CD4-positive, alpha-beta T cell (primary cell): Measurements from ENCODE around the gene ZNF521. TPM values are rescaled to one million over a fixed set of nuclear protein-coding genes. Genes with fewer than 3 reads are reported as not detected.

ENCODE experiments used
- ATAC-seq: fragments of 200-7000 bp; cut with Tn5 transposase; one replicate; pipeline ENCODE4 v1.10.0; 2022; ENCODE audit warnings: mild to moderate bottlenecking; ENCODE audit not compliant: poor library complexity
- CTCF ChIA-PET: fragments of 350-600 bp; sonication (Branson Sonifier 250); formaldehyde crosslinking; loops from one replicate; lab custom pipeline; 2021; ENCODE audit warnings: antibody characterized with exemption, inconsistent platforms; lab: Charles Lee
- POLR2A ChIA-PET: fragments of 350-600 bp; sonication (Branson Sonifier 250); formaldehyde crosslinking; loops from one replicate; lab custom pipeline; 2021; ENCODE audit warnings: antibody characterized with exemption, inconsistent platforms; lab: Charles Lee
- DNase-seq, 14 experiments: peaks; one replicate each; pipeline ENCODE4 v3.0.0-alpha.2; 2013 to 2020; ENCODE audit warnings: mixed read lengths in 2 of 14
- H3K27ac ChIP-seq, 2 donors: one replicate each; pipeline versions ENCODE4 v1.5.1 to v1.7.0; 2013; ENCODE audit warnings: low read length in 2 of 2, low read depth in 1 of 2, mild to moderate bottlenecking in 1 of 2
- H3K27me3 ChIP-seq, 2 experiments: 1 replicate in 1 of 2; 2 replicates in 1 of 2; pipeline versions ENCODE4 v1.6.1 to v1.7.0; 2013; ENCODE audit warnings: low read length in 2 of 2, control low read depth in 1 of 2, mild to moderate bottlenecking in 1 of 2, moderate library complexity in 1 of 2; ENCODE audit not compliant: insufficient read depth in 2 of 2, control insufficient read depth in 1 of 2
- H3K36me3 ChIP-seq: one replicate; pipeline ENCODE4 v1.6.1; 2013; ENCODE audit warnings: low read length, control low read depth; ENCODE audit not compliant: insufficient read depth
- H3K4me1 ChIP-seq: one replicate; pipeline ENCODE4 v1.6.1; 2013; ENCODE audit warnings: low read length, control low read depth; ENCODE audit not compliant: insufficient read depth
- H3K4me3 ChIP-seq: one replicate; pipeline ENCODE4 v1.5.1; 2013; ENCODE audit warnings: mild to moderate bottlenecking, low read length, moderate library complexity
- H3K9me3 ChIP-seq, 2 experiments: 1 replicate in 1 of 2; 2 replicates in 1 of 2; pipeline versions ENCODE4 v1.6.1 to v1.7.0; 2013; ENCODE audit warnings: low read length in 2 of 2, mild to moderate bottlenecking in 2 of 2, control low read depth in 1 of 2, moderate library complexity in 1 of 2; ENCODE audit not compliant: control insufficient read depth in 1 of 2, insufficient read depth in 1 of 2
- H3K27ac Mint-ChIP-seq: one replicate; pipeline ENCODE4 v1.8.0; 2020; ENCODE audit warnings: mixed read lengths
- H3K27me3 Mint-ChIP-seq: one replicate; pipeline ENCODE4 v1.8.0; 2021; ENCODE audit warnings: mixed read lengths
- H3K36me3 Mint-ChIP-seq: one replicate; pipeline ENCODE4 v1.8.0; 2021; ENCODE audit warnings: low read depth, mixed read lengths
- H3K4me1 Mint-ChIP-seq: one replicate; pipeline ENCODE4 v1.8.0; 2021; ENCODE audit warnings: low read depth, mixed read lengths
- H3K4me3 Mint-ChIP-seq: one replicate; pipeline ENCODE4 v1.8.0; 2020; ENCODE audit warnings: mild to moderate bottlenecking, mixed read lengths
- H3K9me3 Mint-ChIP-seq: one replicate; pipeline ENCODE4 v1.8.0; 2020; ENCODE audit warnings: mixed read lengths
- intact Hi-C, 2 experiments: fragments of 100-400 bp; cut with DNase I in 1 of 2; cut with micrococcal nuclease in 1 of 2; formaldehyde crosslinking; loops; one replicate each; pipeline versions ENCODE4 v1.15.1 to v1.9.0; 2023 to 2025; cut with DNase I, micrococcal nuclease
- total RNA-seq, 174 experiments: library from RNA in 2 of 174; stranded (reverse) in 2 of 174; gene quantifications; one replicate each; pipeline ENCODE4 v1.2.3 and lab custom pipeline; 2021 to 2026
- TF ChIP-seq, protein P1 (sequence below): fragments of 200-600 bp; IDR thresholded peaks from one replicate; pipeline ENCODE4 v1.8.0; 2022; ENCODE audit warnings: antibody characterized with exemption, mild to moderate bottlenecking

Gene ZNF521
- total RNA-seq, 2 experiments from 2014 or later = not detected

DNA sequence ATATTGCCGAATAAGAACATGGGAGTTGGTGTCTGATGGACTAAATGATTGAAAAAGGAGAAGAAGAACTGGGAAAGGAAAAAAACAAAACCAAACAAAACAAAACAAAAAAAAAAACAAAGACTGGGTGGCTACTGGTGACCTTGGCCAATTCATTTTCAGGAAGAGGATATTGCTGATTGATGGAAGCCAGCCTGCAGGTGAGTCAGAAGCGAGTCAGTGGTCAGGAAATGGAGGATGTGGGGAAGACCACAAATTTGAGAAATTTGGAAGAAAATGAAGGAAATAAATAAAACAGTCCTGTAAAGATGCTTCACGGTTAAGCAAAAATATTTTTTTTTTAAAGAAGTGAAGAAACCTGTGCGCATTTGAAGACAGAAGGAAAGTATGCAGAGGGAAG is 296.9 kb downstream of the ZNF521 start:
- DNase-seq (no peak), ATAC-seq (no peak)
- Mint-ChIP-seq H3K27me3 (no peaks in the 10 kb centered on the region), H3K4me3 (no peak overlapping the region), H3K27ac (no peak overlapping the region), H3K4me1 (no peaks in the 10 kb centered on the region), H3K36me3 (no peaks in the 10 kb centered on the region), H3K9me3 (no peaks in the 10 kb centered on the region)
- ChIA-PET CTCF (no interaction called here), POLR2A (no interaction called here)
- H3K4me3 ChIP-seq = no peak overlapping the region
- no peak overlapping the region for H3K27ac ChIP-seq
- no peaks in the 10 kb centered on the region for H3K36me3 ChIP-seq
- no peaks in the 10 kb centered on the region for H3K27me3 ChIP-seq
- TF ChIP-seq, protein P1, sequence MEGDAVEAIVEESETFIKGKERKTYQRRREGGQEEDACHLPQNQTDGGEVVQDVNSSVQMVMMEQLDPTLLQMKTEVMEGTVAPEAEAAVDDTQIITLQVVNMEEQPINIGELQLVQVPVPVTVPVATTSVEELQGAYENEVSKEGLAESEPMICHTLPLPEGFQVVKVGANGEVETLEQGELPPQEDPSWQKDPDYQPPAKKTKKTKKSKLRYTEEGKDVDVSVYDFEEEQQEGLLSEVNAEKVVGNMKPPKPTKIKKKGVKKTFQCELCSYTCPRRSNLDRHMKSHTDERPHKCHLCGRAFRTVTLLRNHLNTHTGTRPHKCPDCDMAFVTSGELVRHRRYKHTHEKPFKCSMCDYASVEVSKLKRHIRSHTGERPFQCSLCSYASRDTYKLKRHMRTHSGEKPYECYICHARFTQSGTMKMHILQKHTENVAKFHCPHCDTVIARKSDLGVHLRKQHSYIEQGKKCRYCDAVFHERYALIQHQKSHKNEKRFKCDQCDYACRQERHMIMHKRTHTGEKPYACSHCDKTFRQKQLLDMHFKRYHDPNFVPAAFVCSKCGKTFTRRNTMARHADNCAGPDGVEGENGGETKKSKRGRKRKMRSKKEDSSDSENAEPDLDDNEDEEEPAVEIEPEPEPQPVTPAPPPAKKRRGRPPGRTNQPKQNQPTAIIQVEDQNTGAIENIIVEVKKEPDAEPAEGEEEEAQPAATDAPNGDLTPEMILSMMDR = no peak
- H3K4me1 ChIP-seq = no peaks in the 10 kb centered on the region
- H3K9me3 ChIP-seq = peaks cover 0 to 5% of the 10 kb centered on the region in 2 experiments
- intact Hi-C loops = no loop called here

DNA sequence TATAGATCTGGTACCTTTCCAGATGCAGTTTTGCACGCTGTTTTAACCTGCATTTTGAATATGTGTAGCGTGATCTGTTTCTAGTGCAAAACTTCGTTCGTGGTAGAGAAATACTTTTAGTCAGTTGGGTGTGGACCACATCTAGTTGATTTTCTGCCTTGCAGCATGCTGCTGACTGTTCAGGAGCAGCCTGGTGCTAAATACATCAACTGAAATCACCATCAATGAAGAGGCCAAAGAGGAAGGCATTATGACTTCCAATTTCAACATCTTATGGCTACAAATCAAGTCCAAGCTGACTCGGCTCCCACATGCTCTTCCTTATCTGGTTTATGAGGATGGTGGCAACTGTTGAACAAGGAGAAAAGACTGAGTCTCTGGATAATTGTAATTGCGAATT is 298.5 kb downstream of the ZNF521 start:
- no peaks in the 10 kb centered on the region for H3K36me3 ChIP-seq
- ChIA-PET POLR2A (no interaction called here), CTCF (no interaction called here)
- no peaks in the 10 kb centered on the region for H3K4me1 ChIP-seq
- Mint-ChIP-seq H3K36me3 (no peaks in the 10 kb centered on the region), H3K27me3 (no peaks in the 10 kb centered on the region), H3K4me3 (no peak overlapping the region), H3K9me3 (no peaks in the 10 kb centered on the region), H3K4me1 (no peaks in the 10 kb centered on the region), H3K27ac (no peak overlapping the region)
- TF ChIP-seq, protein P1 = no peak
- intact Hi-C loops = no loop called here
- no peak overlapping the region for H3K4me3 ChIP-seq
- no peak overlapping the region for H3K27ac ChIP-seq
- ATAC-seq (no peak), DNase-seq (no peak)
- H3K27me3 ChIP-seq = no peaks in the 10 kb centered on the region
- H3K9me3 ChIP-seq = peaks cover 0 to 6% of the 10 kb centered on the region in 2 experiments

DNA sequence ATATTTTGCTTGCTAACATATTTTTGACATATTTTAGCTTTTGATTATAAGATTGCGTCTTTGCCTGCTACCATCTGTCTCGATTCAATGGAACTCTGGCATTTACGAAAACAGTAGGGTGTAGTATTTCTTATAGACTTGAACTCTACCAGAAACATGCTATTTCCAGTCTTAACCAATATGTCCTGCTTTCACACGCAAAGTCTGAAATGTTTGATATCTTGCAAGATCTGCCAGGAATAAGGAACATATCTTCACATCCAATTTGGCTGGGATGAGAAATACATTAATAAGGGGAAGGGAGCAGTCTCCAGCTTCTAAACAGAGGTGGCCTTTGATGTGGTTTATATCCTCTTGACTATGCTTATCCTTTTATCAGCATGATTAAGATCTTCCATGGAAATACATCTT is 299.4 kb downstream of the ZNF521 start:
- intact Hi-C loops = no loop called here
- no peaks in the 10 kb centered on the region for H3K4me1 ChIP-seq
- TF ChIP-seq, protein P1 = no peak
- Mint-ChIP-seq H3K4me3 (no peak overlapping the region), H3K27me3 (no peaks in the 10 kb centered on the region), H3K4me1 (no peaks in the 10 kb centered on the region), H3K9me3 (no peaks in the 10 kb centered on the region), H3K27ac (no peak overlapping the region), H3K36me3 (no peaks in the 10 kb centered on the region)
- no peak for ATAC-seq
- no peak overlapping the region for H3K27ac ChIP-seq
- no peaks in the 10 kb centered on the region for H3K27me3 ChIP-seq
- POLR2A ChIA-PET = no interaction called here
- H3K36me3 ChIP-seq = no peaks in the 10 kb centered on the region
- H3K9me3 ChIP-seq = peaks cover 0 to 3% of the 10 kb centered on the region in 2 experiments
- CTCF ChIA-PET = no interaction called here
- no peak for DNase-seq
- H3K4me3 ChIP-seq = no peak overlapping the region
